K562 (cell line): ENCODE data around the gene PTP4A2. TPM values are rescaled to one million over a fixed set of nuclear protein-coding genes. Genes with fewer than 3 reads are reported as not detected.
"Not testable (repeated sequence)": the region's sequence is repeated elsewhere in the genome, so short reads cannot be mapped to it uniquely, and the experiment has no call there.

ENCODE experiments used
- ATAC-seq: fragments of 200-7000 bp; cut with Tn5 transposase; 3 replicates; pipeline ENCODE4 v1.9.1; 2020; ENCODE audit warnings: moderate library complexity
- BruUV-seq: library from RNA; stranded (reverse); fragments of 400-500 nt; replicated peaks from 2 replicates; lab custom pipeline; 2021; lab: Mats Ljungman, UMichigan
- CTCF ChIA-PET: fragments of 300-600 bp; formaldehyde crosslinking; extraction: SDS; loops from one replicate; lab custom pipeline; 2021; ENCODE audit warnings: low intra/inter-chr PET ratio; lab: Yijun Ruan, JAX
- POLR2A ChIA-PET: fragments of 300-600, 350-650 bp; sonication (Branson Sonifier 250); formaldehyde crosslinking; extraction: SDS; loops from one replicate; lab custom pipeline; 2021; ENCODE audit warnings: antibody characterized with exemption, inconsistent platforms; lab: Yijun Ruan, JAX
- DNase-seq, 4 experiments: peaks; one replicate each; pipeline versions ENCODE4 v3.0.0 to v3.0.0-alpha.2; 2011 to 2018; ENCODE audit warnings: low spot score in 3 of 4, mixed read lengths in 3 of 4; ENCODE audit errors: extremely low read depth in 1 of 4
- FAIRE-seq: peaks from 2 replicates; lab custom pipeline; 2011; peaks lifted over from hg19 to GRCh38; lab: Jason Lieb, UNC
- H2AFZ ChIP-seq: 2 replicates; pipeline ENCODE4 v1.6.0; 2011; ENCODE audit warnings: low read depth, low read length, control low read depth, inconsistent platforms
- H3K27ac ChIP-seq: fragments of 200-600 bp; 3 replicates; pipeline ENCODE4 v1.8.0; 2011; ENCODE audit warnings: low read depth, mild to moderate bottlenecking, control low read depth, inconsistent platforms, low read length, moderate library complexity, mixed read lengths; ENCODE audit errors: extremely low read depth
- H3K27me3 ChIP-seq, 2 experiments: fragments of 300-600 bp in 1 of 2; 2 replicates in 1 of 2; 3 replicates in 1 of 2; pipeline versions ENCODE4 v1.6.0 to v1.8.0; 2011; ENCODE audit warnings: inconsistent platforms in 2 of 2, low read length in 2 of 2, mild to moderate bottlenecking in 1 of 2, mixed read lengths in 1 of 2, moderate library complexity in 1 of 2; ENCODE audit not compliant: control insufficient read depth in 2 of 2, insufficient read depth in 2 of 2
- H3K36me3 ChIP-seq: fragments of 300-600 bp; 3 replicates; pipeline ENCODE4 v1.8.0; 2011; ENCODE audit warnings: mild to moderate bottlenecking, low read length, inconsistent platforms; ENCODE audit not compliant: control insufficient read depth, insufficient read depth
- H3K4me1 ChIP-seq, 2 experiments: fragments of 200-600 bp in 1 of 2; replicated peaks in 1 of 2; 2 replicates in 1 of 2; 3 replicates in 1 of 2; pipeline versions ENCODE4 v1.5.1 to v1.8.0; 2011; ENCODE audit warnings: inconsistent platforms in 2 of 2, low read length in 2 of 2, mild to moderate bottlenecking in 1 of 2, mixed read lengths in 1 of 2, moderate library complexity in 1 of 2; ENCODE audit not compliant: control insufficient read depth in 2 of 2, insufficient read depth in 2 of 2
- H3K4me2 ChIP-seq: 2 replicates; pipeline ENCODE4 v1.6.1; 2011; ENCODE audit warnings: low read length, control low read depth, inconsistent platforms, mixed read lengths; ENCODE audit not compliant: insufficient read depth
- H3K4me3 ChIP-seq: fragments of 200-600 bp; sonication (generic), shearing (Covaris generic); 2 replicates; pipeline ENCODE4 v1.5.1; 2016; ENCODE audit warnings: control low read depth, inconsistent platforms
- H3K79me2 ChIP-seq: fragments of 200-600 bp; 3 replicates; pipeline ENCODE4 v1.8.0; 2011; ENCODE audit warnings: low read length, inconsistent platforms; ENCODE audit not compliant: control insufficient read depth, insufficient read depth
- H3K9ac ChIP-seq, 2 experiments: 2 replicates each; pipeline versions ENCODE4 v1.6.0 to v1.6.1; 2011; ENCODE audit warnings: low read depth in 2 of 2, low read length in 2 of 2, control low read depth in 1 of 2, inconsistent platforms in 1 of 2, mild to moderate bottlenecking in 1 of 2, mixed read lengths in 1 of 2; ENCODE audit not compliant: insufficient read depth in 1 of 2
- H3K9me1 ChIP-seq: one replicate; pipeline ENCODE4 v1.6.0; 2011; ENCODE audit warnings: inconsistent platforms, mild to moderate bottlenecking, low read length, moderate library complexity; ENCODE audit not compliant: control insufficient read depth, insufficient read depth
- H3K9me3 ChIP-seq: replicated peaks from 2 replicates; pipeline ENCODE4 v1.5.1; 2011; ENCODE audit warnings: low read depth, low read length, inconsistent platforms; ENCODE audit not compliant: control insufficient read depth, insufficient read depth
- H4K20me1 ChIP-seq: replicated peaks from 2 replicates; pipeline ENCODE4 v1.6.1; 2011; ENCODE audit warnings: low read length, inconsistent platforms, mixed read lengths; ENCODE audit not compliant: control insufficient read depth, insufficient read depth
- ARNT ChIP-seq, 2 experiments: fragments of 450-650 bp; IDR thresholded peaks; 2 replicates each; pipeline ENCODE4 v1.6.1; 2016; ENCODE audit warnings: mild to moderate bottlenecking in 1 of 2
- BCOR ChIP-seq: fragments of 450-650 bp; IDR thresholded peaks from 2 replicates; pipeline ENCODE4 v1.6.1; 2016
- CSDE1 ChIP-seq, 2 experiments: fragments of 450-650 bp; IDR thresholded peaks; 2 replicates each; pipeline ENCODE4 v1.6.1; 2016; ENCODE audit warnings: mild to moderate bottlenecking in 1 of 2
- HDAC1 ChIP-seq, 2 experiments: fragments of 450-650 bp; IDR thresholded peaks; 2 replicates each; pipeline ENCODE4 v1.6.1; 2016 to 2017; ENCODE audit warnings: inconsistent platforms in 1 of 2, mild to moderate bottlenecking in 1 of 2, moderate library complexity in 1 of 2
- HDAC2 ChIP-seq: fragments of 450-650 bp; IDR thresholded peaks from 2 replicates; pipeline ENCODE4 v1.6.1; 2016; ENCODE audit warnings: mild to moderate bottlenecking
- HDGF ChIP-seq: fragments of 450-650 bp; IDR thresholded peaks from 2 replicates; pipeline ENCODE4 v1.6.1; 2016
- HLTF ChIP-seq: fragments of 450-650 bp; IDR thresholded peaks from 2 replicates; pipeline ENCODE4 v1.6.1; 2016
- KDM1A ChIP-seq, 2 experiments: fragments of 450-650 bp; IDR thresholded peaks; 2 replicates each; pipeline ENCODE4 v1.6.1; 2016; ENCODE audit warnings: mild to moderate bottlenecking in 2 of 2
- LARP7 ChIP-seq: fragments of 450-650 bp; IDR thresholded peaks from 2 replicates; pipeline ENCODE4 v1.6.1; 2016
- POLR2B ChIP-seq: fragments of 450-650 bp; IDR thresholded peaks from 2 replicates; pipeline ENCODE4 v1.6.1; 2018; ENCODE audit warnings: low read depth; ENCODE audit not compliant: partially characterized antibody
- RBM25 ChIP-seq: fragments of 200-400 bp; formaldehyde crosslinking; IDR thresholded peaks from 2 replicates; pipeline ENCODE4 v1.6.1; 2018; ENCODE audit warnings: low read length, low read depth, moderate library complexity; ENCODE audit not compliant: severe bottlenecking
- SMARCA5 ChIP-seq: fragments of 450-650 bp; IDR thresholded peaks from 2 replicates; pipeline ENCODE4 v1.6.1; 2016
- TAL1 ChIP-seq: fragments of 450-650 bp; IDR thresholded peaks from 2 replicates; pipeline ENCODE4 v1.6.1; 2016; ENCODE audit warnings: mild to moderate bottlenecking
- ZNF668 ChIP-seq: fragments of 250-450 bp; sonication (Bioruptor Pico); IDR thresholded peaks from 2 replicates; pipeline ENCODE4 v1.8.0; 2022; ENCODE audit warnings: mild to moderate bottlenecking, inconsistent platforms
- WGBS: fragments of 100-300 bp; shearing (Covaris generic); methylation state at CpG from one replicate; pipeline ENCODE4 v1.1.6; 2016; ENCODE audit warnings: low coverage, mixed read lengths; ENCODE audit not compliant: insufficient coverage; ENCODE audit errors: missing lambda C conversion rate; 5-methylcytosine and 5-hydroxymethylcytosine counted together
- in situ Hi-C: fragments of 300-500 bp; cut with MboI; formaldehyde crosslinking; loops from 4 replicates; pipeline ENCODE4 v1.15.0; 2018; ENCODE audit warnings: inconsistent platforms, mixed read lengths
- intact Hi-C: fragments of 100-400 bp; cut with micrococcal nuclease; formaldehyde crosslinking; loops from 2 replicates; pipeline ENCODE4 v1.14.2; 2022
- polyA plus RNA-seq, 8 experiments: library from polyadenylated mRNA; depleted of rRNA in 4 of 8; stranded (reverse) in 5 of 8; unstranded in 3 of 8; fragments of >200 nt; fragmentation: Nextera tagmentation in 2 of 8; fragmentation: Illumina TruSeq in 1 of 8; extraction: Ambion mirVana in 2 of 8; extraction: Trizol in 1 of 8; gene quantifications; 2 replicates each; pipeline versions ENCODE4 v1.2.1 to v1.2.3, GENCODE V29; 2011 to 2014; ENCODE audit warnings: inconsistent platforms in 1 of 8, missing spikeins in 1 of 8
- total RNA-seq, 7 experiments: library from RNA; depleted of rRNA in 6 of 7; stranded (reverse); fragments of >200 nt in 6 of 7; fragmentation: Illumina TruSeq in 2 of 7; extraction: Trizol in 2 of 7; gene quantifications; 2 replicates each; pipeline versions ENCODE4 v1.2.1 to v1.2.3, GENCODE V29; 2011 to 2021; ENCODE audit warnings: low replicate concordance in 1 of 7
- TF ChIP-seq, protein P1 (sequence below), 2 experiments: fragments of 450-650 bp; IDR thresholded peaks; 2 replicates each; pipeline ENCODE4 v1.6.1; 2016
- TF ChIP-seq, protein P2 (sequence below): sonication (generic); formaldehyde crosslinking; IDR thresholded peaks from 2 replicates; pipeline ENCODE4 v1.8.1; 2023; ENCODE audit warnings: mild to moderate bottlenecking, missing genetic modification reagents

Gene PTP4A2
- total and polyA plus RNA-seq, 9 of the 15 experiments (the other 6 are each of a cell fraction or from before 2014, with no cell fraction given), result 197 to 870 (median 480) TPM

DNA sequence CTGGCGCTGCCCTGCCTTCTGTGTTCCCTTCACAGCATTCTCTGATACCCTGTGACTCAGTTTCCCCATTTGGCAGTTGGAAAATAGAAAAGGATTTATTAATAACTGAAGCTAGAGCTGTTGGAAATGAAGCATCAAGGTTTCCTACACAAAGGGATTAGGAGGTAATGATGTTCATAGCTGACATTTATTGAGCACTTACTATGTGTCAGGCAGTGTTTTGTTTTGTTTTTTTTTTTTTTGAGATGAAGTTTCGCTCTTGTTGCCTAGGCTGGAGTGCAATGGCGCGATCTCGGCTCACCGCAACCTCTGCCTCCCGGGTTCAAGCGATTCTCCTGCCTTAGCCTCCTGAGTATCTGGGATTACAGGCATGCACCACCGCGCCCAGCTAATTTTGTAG lies 7.5 kb upstream of the PTP4A2 start:
- H3K27me3 ChIP-seq, H4K20me1 ChIP-seq, H3K36me3 ChIP-seq, ATAC-seq, H2AFZ ChIP-seq, H3K4me3 ChIP-seq, intact Hi-C loops, BruUV-seq, H3K9me1 ChIP-seq, H3K9me3 ChIP-seq: not testable (repeated sequence)
- H3K27ac ChIP-seq, result peak overlapping the region; percentile 99; the same call in 1 of the 3 replicates
- 96% methylated on average over 4 of the region's 10 CpGs for WGBS
- peak overlapping the region; percentile 90; the same call in 1 of the 2 replicates for H3K4me2 ChIP-seq
- peaks cover 33 to 37% of the 10 kb centered on the region in 2 experiments for H3K4me1 ChIP-seq
- H3K79me2 ChIP-seq, result peaks cover 11% of the 10 kb centered on the region; the same call in 2 of the 3 replicates
- TF ChIP-seq, protein P1, sequence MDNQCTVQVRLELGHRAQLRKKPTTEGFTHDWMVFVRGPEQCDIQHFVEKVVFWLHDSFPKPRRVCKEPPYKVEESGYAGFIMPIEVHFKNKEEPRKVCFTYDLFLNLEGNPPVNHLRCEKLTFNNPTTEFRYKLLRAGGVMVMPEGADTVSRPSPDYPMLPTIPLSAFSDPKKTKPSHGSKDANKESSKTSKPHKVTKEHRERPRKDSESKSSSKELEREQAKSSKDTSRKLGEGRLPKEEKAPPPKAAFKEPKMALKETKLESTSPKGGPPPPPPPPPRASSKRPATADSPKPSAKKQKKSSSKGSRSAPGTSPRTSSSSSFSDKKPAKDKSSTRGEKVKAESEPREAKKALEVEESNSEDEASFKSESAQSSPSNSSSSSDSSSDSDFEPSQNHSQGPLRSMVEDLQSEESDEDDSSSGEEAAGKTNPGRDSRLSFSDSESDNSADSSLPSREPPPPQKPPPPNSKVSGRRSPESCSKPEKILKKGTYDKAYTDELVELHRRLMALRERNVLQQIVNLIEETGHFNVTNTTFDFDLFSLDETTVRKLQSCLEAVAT (IDR thresholded peaks at IDR 0.05), result peak in 1 of 2 experiments; percentile 40; a peak in 1 of 4 replicates
- TF ChIP-seq SMARCA5 (peak; percentile 54; the same call in 1 of the 2 replicates), KDM1A (IDR thresholded peaks at IDR 0.05) (peak in 1 of 2 experiments; percentile 37; a peak in 2 of 4 replicates), HDAC2 (peak; percentile 25; the same call in 1 of the 2 replicates), HDGF (peak; percentile 59; the same call in 1 of the 2 replicates), TAL1 (peak; percentile 4; the same call in 1 of the 2 replicates), HDAC1 (IDR thresholded peaks at IDR 0.05) (peak in 1 of 2 experiments; percentile 42; a peak in 1 of 4 replicates), BCOR (peak; percentile 99), HLTF (0 out of 2 replicates have a peak, but pooled peaks have one; percentile 25), CSDE1 (IDR thresholded peaks at IDR 0.05) (0 out of 4 replicates have a peak, but pooled peaks of 1 of the 2 experiments have one; percentile 7), ZNF668 (CRISPR knock-in tag) (peak; percentile 16; the same call in 1 of the 2 replicates), POLR2B (peak; percentile 13), LARP7 (0 out of 2 replicates have a peak, but pooled peaks have one; percentile 70), ARNT (IDR thresholded peaks at IDR 0.05) (0 out of 4 replicates have a peak, but pooled peaks of 1 of the 2 experiments have one; percentile 35), RBM25 (peak; percentile 50)
- TF ChIP-seq, protein P2, sequence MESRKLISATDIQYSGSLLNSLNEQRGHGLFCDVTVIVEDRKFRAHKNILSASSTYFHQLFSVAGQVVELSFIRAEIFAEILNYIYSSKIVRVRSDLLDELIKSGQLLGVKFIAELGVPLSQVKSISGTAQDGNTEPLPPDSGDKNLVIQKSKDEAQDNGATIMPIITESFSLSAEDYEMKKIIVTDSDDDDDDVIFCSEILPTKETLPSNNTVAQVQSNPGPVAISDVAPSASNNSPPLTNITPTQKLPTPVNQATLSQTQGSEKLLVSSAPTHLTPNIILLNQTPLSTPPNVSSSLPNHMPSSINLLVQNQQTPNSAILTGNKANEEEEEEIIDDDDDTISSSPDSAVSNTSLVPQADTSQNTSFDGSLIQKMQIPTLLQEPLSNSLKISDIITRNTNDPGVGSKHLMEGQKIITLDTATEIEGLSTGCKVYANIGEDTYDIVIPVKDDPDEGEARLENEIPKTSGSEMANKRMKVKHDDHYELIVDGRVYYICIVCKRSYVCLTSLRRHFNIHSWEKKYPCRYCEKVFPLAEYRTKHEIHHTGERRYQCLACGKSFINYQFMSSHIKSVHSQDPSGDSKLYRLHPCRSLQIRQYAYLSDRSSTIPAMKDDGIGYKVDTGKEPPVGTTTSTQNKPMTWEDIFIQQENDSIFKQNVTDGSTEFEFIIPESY, result peak; percentile 29; the same call in 1 of the 2 replicates
- TF ChIP-seq, all 486 proteins: peak for 16; not testable (repeated sequence) for 470
- in situ Hi-C loops, FAIRE-seq, DNase-seq: not testable (repeated sequence)
- ChIA-PET POLR2A (interaction anchor here (1.0 to 9.6 kb wide), 6 partner anchors 9 to 142 kb away, joined by 3 to 132 read pairs (median 8); no protein-coding TSS in a partner anchor), CTCF (interaction anchor here (0.6 kb wide), 1 partner anchor 70 kb away, joined by 3 read pairs; no protein-coding TSS in a partner anchor)
- peak overlapping the region in 1 of 2 experiments; percentile 95; a peak in 2 of 4 replicates for H3K9ac ChIP-seq
